ENCODE measurements around the gene SPON1. TPM values are rescaled to one million over a fixed set of nuclear protein-coding genes. Genes with fewer than 3 reads are reported as not detected.

The SPON1 gene
- total RNA-seq, result under 0.01 and 0.12 TPM in 2 replicates

DNA sequence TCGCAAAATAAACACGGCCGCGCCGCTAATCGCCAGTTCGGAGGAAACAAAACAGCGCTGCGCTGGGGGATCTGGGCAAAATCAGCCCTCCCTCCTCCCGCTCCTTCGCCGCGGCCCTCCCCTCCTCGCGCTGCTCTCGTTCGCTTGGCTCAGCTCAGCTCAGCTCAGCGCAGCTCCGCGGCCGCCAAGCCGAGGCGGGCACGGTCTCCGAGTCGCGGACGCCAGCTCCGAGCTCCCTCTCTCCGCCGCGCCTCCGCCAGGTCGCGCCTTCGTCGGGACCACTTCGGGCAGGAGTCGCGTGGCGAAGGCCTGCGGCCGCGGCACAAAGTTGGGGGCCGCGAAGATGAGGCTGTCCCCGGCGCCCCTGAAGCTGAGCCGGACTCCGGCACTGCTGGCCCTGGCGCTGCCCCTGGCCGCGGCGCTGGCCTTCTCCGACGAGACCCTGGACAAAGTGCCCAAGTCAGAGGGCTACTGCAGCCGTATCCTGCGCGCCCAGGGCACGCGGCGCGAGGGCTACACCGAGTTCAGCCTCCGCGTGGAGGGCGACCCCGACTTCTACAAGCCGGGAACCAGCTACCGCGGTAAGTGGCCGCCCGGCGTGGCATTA is at the start of gene SPON1:
SPON1 (plus strand) TSS at position 162 of the 607 bp plus-strand sequence; CDS start at position 344, 182 bp downstream.

All from uterine smooth muscle cell (primary cell).